ENCODE results near the gene URI1.

The URI1 gene

GRCh38 chr19:29922972-29923371 lies 19.1 kb upstream of the URI1 start:
- no peak overlapping the region for H3K4me2 ChIP-seq
- H3K4me1 ChIP-seq = peaks cover 8% of the 10 kb centered on the region
- H3K4me3 ChIP-seq = no peak overlapping the region
- no peaks in the 10 kb centered on the region for H4K20me1 ChIP-seq
- no peak overlapping the region for H3K27ac ChIP-seq
- H3K27me3 ChIP-seq = no peaks in the 10 kb centered on the region
- no peak overlapping the region for H3K9ac ChIP-seq
- TF ChIP-seq Cebpa-rat (IDR thresholded peaks at IDR 0.05) = no peak
- no peaks in the 10 kb centered on the region for H3K9me3 ChIP-seq
- H3K36me3 ChIP-seq = no peaks in the 10 kb centered on the region

GRCh38 chr19:29923653-29924052 lies 18.4 kb upstream of the URI1 start:
- Histone ChIP-seq H3K4me2 (no peak overlapping the region), H3K9me3 (no peaks in the 10 kb centered on the region), H3K9ac (no peak overlapping the region), H4K20me1 (no peaks in the 10 kb centered on the region), H3K4me3 (no peak overlapping the region), H3K4me1 (peaks cover 15% of the 10 kb centered on the region), H3K27ac (no peak overlapping the region), H3K27me3 (no peaks in the 10 kb centered on the region), H3K36me3 (no peaks in the 10 kb centered on the region)
- no peak for TF ChIP-seq Cebpa-rat (IDR thresholded peaks at IDR 0.05)

- Histone ChIP-seq H3K9me3 (no peaks in the 10 kb centered on the region), H3K4me1 (peaks cover 15% of the 10 kb centered on the region), H4K20me1 (no peaks in the 10 kb centered on the region), H3K27ac (no peak overlapping the region), H3K36me3 (no peaks in the 10 kb centered on the region), H3K9ac (no peak overlapping the region), H3K27me3 (no peaks in the 10 kb centered on the region), H3K4me3 (no peak overlapping the region), H3K4me2 (0 out of 2 replicates have a peak overlapping the region, but pooled peaks have one; percentile 10)
- TF ChIP-seq Cebpa-rat (IDR thresholded peaks at IDR 0.05) = no peak
Observed at GRCh38 chr19:29926031-29926430, 16.0 kb upstream of the URI1 start.

DNA sequence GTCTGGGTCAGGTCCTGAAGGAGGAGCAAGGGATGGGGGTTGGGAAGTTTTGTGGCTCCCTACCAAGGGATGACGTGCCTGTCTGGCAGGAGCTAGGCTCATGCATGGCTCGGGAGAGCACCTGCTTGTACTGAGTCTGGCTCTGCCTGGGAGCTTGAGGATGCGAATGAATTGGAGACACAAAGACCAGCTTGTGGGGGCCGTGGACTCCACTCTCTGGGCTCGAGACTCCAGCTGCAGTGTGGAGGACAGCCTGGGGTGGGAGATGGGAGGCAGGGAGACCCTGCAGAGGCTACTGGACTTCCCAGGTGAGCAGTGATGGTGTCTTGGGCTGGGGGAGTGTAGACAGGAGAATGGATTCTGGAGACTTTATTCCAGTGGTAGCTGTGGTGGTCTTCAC lies 15.2 kb upstream of the URI1 start:
- no peak overlapping the region for H3K4me2 ChIP-seq
- H3K9me3 ChIP-seq = no peaks in the 10 kb centered on the region
- H3K4me1 ChIP-seq = peaks cover 15% of the 10 kb centered on the region
- H3K9ac ChIP-seq = no peak overlapping the region
- no peaks in the 10 kb centered on the region for H4K20me1 ChIP-seq
- no peaks in the 10 kb centered on the region for H3K36me3 ChIP-seq
- no peak overlapping the region for H3K27ac ChIP-seq
- TF ChIP-seq Cebpa-rat (IDR thresholded peaks at IDR 0.05) = no peak
- no peaks in the 10 kb centered on the region for H3K27me3 ChIP-seq
- no peak overlapping the region for H3K4me3 ChIP-seq

- Histone ChIP-seq H3K4me1 (peaks cover 15% of the 10 kb centered on the region), H3K27me3 (no peaks in the 10 kb centered on the region), H4K20me1 (no peaks in the 10 kb centered on the region), H3K27ac (no peak overlapping the region), H3K9ac (no peak overlapping the region), H3K4me3 (no peak overlapping the region), H3K36me3 (no peaks in the 10 kb centered on the region), H3K9me3 (no peaks in the 10 kb centered on the region), H3K4me2 (peak overlapping the region; percentile 8; the same call in 1 of the 2 replicates)
- no peak for TF ChIP-seq Cebpa-rat (IDR thresholded peaks at IDR 0.05)
Observed at GRCh38 chr19:29927944-29928625, 14.0 kb upstream of the URI1 start.

DNA sequence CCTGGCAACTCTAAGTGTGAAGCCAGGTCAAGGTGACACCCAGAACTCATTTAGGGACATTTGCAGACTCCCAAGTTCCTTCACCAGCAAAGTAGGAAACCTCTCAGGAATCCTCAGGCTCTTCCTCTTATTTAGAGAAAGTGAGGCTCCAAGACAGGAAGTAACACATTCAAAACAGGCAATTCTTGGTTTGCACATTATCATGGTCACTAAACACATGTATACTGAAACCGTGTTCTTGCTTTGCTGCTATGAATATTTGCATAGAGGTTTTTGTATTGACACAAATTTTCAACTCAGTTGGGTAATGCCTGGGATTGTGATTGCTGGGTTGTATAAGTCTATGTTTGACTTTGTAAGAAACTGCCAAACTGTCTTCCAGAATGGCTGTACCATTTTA lies 13.2 kb upstream of the URI1 start:
- peaks cover 15% of the 10 kb centered on the region for H3K4me1 ChIP-seq
- H3K4me3 ChIP-seq = no peak overlapping the region
- no peak overlapping the region for H3K27ac ChIP-seq
- TF ChIP-seq Cebpa-rat (IDR thresholded peaks at IDR 0.05) = no peak
- H3K4me2 ChIP-seq = no peak overlapping the region
- H4K20me1 ChIP-seq = no peaks in the 10 kb centered on the region
- H3K9me3 ChIP-seq = peaks cover 1% of the 10 kb centered on the region; the same call in 1 of the 2 replicates
- no peaks in the 10 kb centered on the region for H3K27me3 ChIP-seq
- H3K9ac ChIP-seq = no peak overlapping the region
- no peaks in the 10 kb centered on the region for H3K36me3 ChIP-seq

- Histone ChIP-seq H3K4me3 (no peak overlapping the region), H3K27ac (no peak overlapping the region), H3K36me3 (no peaks in the 10 kb centered on the region), H3K4me1 (no peaks in the 10 kb centered on the region), H3K9ac (no peak overlapping the region), H3K9me3 (peaks cover 33% of the 10 kb centered on the region), H4K20me1 (no peaks in the 10 kb centered on the region), H3K4me2 (no peak overlapping the region), H3K27me3 (no peaks in the 10 kb centered on the region)
- no peak for TF ChIP-seq Cebpa-rat (IDR thresholded peaks at IDR 0.05)
Observed at GRCh38 chr19:29934257-29934656, 7.8 kb upstream of the URI1 start.

GRCh38 chr19:29934781-29935180 lies 7.3 kb upstream of the URI1 start:
- no peaks in the 10 kb centered on the region for H3K36me3 ChIP-seq
- H3K4me2 ChIP-seq = no peak overlapping the region
- no peak for TF ChIP-seq Cebpa-rat (IDR thresholded peaks at IDR 0.05)
- H3K27me3 ChIP-seq = no peaks in the 10 kb centered on the region
- H3K9ac ChIP-seq = no peak overlapping the region
- H4K20me1 ChIP-seq = no peaks in the 10 kb centered on the region
- H3K4me1 ChIP-seq = no peaks in the 10 kb centered on the region
- H3K9me3 ChIP-seq = peaks cover 33% of the 10 kb centered on the region
- no peak overlapping the region for H3K4me3 ChIP-seq
- no peak overlapping the region for H3K27ac ChIP-seq

GRCh38 chr19:29936409-29936808 lies 5.6 kb upstream of the URI1 start:
- Histone ChIP-seq H3K4me2 (no peak overlapping the region), H3K9me3 (peaks cover 33% of the 10 kb centered on the region), H3K9ac (no peak overlapping the region), H3K27me3 (no peaks in the 10 kb centered on the region), H3K27ac (no peak overlapping the region), H4K20me1 (no peaks in the 10 kb centered on the region), H3K4me3 (no peak overlapping the region), H3K4me1 (peaks cover 6% of the 10 kb centered on the region), H3K36me3 (no peaks in the 10 kb centered on the region)
- TF ChIP-seq Cebpa-rat (IDR thresholded peaks at IDR 0.05) = no peak

DNA sequence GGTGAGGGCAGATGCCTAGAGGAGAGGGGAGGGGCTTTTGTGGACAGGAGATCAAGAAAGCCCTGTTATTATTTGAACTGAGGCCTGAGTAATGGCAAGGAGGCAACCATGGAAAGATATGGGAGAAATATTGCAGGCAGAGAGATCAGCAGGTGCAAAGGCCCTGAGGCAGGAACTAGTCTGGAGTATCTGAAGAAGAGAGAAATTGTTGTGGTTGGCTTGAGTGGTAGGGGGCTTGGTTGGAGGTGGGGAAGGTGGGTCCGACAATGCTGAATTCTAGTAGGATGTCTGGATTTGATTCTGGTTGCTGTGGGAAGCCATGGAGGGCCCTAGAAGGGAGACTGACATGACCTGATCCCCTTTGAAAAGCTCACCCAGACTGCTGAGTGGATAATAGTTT lies 2.4 kb upstream of the URI1 start:
- no peaks in the 10 kb centered on the region for H3K27me3 ChIP-seq
- H3K4me2 ChIP-seq = no peak overlapping the region
- H3K27ac ChIP-seq = no peak overlapping the region
- H3K4me3 ChIP-seq = no peak overlapping the region
- H3K4me1 ChIP-seq = peaks cover 22% of the 10 kb centered on the region
- H3K9me3 ChIP-seq = peaks cover 24% of the 10 kb centered on the region
- peaks cover 12% of the 10 kb centered on the region for H4K20me1 ChIP-seq
- no peak overlapping the region for H3K9ac ChIP-seq
- no peak for TF ChIP-seq Cebpa-rat (IDR thresholded peaks at IDR 0.05)
- no peaks in the 10 kb centered on the region for H3K36me3 ChIP-seq
